Ectodermal cell (in vitro differentiated cells): ENCODE measurements around the gene ICAM2.

Experiments used
- H3K27ac ChIP-seq: 2 replicates; pipeline ENCODE4 v1.7.0; 2013; ENCODE audit warnings: mild to moderate bottlenecking, low read depth, low read length; ENCODE audit not compliant: insufficient read depth, poor library complexity, severe bottlenecking
- H3K27me3 ChIP-seq: 2 replicates; pipeline ENCODE4 v1.7.0; 2013; ENCODE audit warnings: mild to moderate bottlenecking, low read length; ENCODE audit not compliant: insufficient read depth, control insufficient read depth, poor library complexity, severe bottlenecking
- H3K36me3 ChIP-seq: one replicate; pipeline ENCODE4 v1.7.0; 2013; ENCODE audit warnings: low read length; ENCODE audit not compliant: control insufficient read depth, insufficient read depth
- H3K4me1 ChIP-seq: one replicate; pipeline ENCODE4 v1.7.0; 2013; ENCODE audit warnings: low read length; ENCODE audit not compliant: control insufficient read depth, insufficient read depth
- H3K4me3 ChIP-seq: 2 replicates; pipeline ENCODE4 v1.7.0; 2013; ENCODE audit warnings: low read depth, low read length, control low read depth; ENCODE audit not compliant: insufficient read depth
- H3K9me3 ChIP-seq: 2 replicates; pipeline ENCODE4 v1.7.0; 2013; ENCODE audit warnings: mild to moderate bottlenecking, low read length, moderate library complexity; ENCODE audit not compliant: control insufficient read depth
- WGBS, 2 experiments: methylation state at CpG; one replicate each; pipeline ENCODE4 v1.1.7; 2013; ENCODE audit warnings: missing lambda C conversion rate in 2 of 2; 5-methylcytosine and 5-hydroxymethylcytosine counted together

The ICAM2 gene

GRCh38 chr17:63960430-63960829 is 60.0 kb downstream of the ICAM2 start:
- no peaks in the 10 kb centered on the region for H3K36me3 ChIP-seq
- WGBS, 2 experiments, result 35 to 37% methylated on average over 7 of the region's 7 CpGs
- no peak overlapping the region for H3K4me3 ChIP-seq
- no peaks in the 10 kb centered on the region for H3K9me3 ChIP-seq
- no peaks in the 10 kb centered on the region for H3K27me3 ChIP-seq
- H3K4me1 ChIP-seq, result peaks cover 11% of the 10 kb centered on the region
- no peak overlapping the region for H3K27ac ChIP-seq

- Histone ChIP-seq H3K4me1 (peaks cover 11% of the 10 kb centered on the region), H3K4me3 (no peak overlapping the region), H3K27ac (no peak overlapping the region), H3K27me3 (no peaks in the 10 kb centered on the region), H3K36me3 (no peaks in the 10 kb centered on the region), H3K9me3 (no peaks in the 10 kb centered on the region)
- WGBS, 2 experiments, result 81 to 83% methylated on average over 9 of the region's 9 CpGs
These were observed 60.4 kb downstream of the ICAM2 start for GRCh38 chr17:63960006-63960405.

- Histone ChIP-seq H3K4me1 (peaks cover 6% of the 10 kb centered on the region), H3K4me3 (no peak overlapping the region), H3K27ac (no peak overlapping the region), H3K27me3 (no peaks in the 10 kb centered on the region), H3K36me3 (no peaks in the 10 kb centered on the region), H3K9me3 (no peaks in the 10 kb centered on the region)
- WGBS, 2 experiments, result 87 to 95% methylated on average over 5 of the region's 5 CpGs
These were observed 64.0 kb downstream of the ICAM2 start for GRCh38 chr17:63956296-63956920.

DNA sequence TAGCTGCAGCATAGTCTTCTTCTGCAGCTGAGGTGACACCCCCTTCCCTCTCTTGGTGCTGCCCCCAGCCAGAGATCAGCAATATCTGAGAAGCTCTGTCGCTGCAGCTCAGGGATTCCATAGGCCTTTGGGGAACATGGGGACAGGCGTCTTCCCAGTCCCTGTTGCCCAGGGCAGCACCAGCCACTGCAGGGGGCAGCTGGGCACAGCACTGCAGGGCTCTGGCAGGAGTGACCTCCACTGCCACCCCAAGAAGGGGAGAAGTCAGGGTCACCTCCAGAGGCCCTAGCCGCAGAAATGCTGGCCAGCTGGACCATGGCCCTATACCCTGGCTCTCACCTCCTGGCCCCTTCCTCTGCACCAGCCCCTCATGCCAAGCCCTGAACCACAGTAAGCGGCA is 64.6 kb downstream of the ICAM2 start:
- Histone ChIP-seq H3K27me3 (no peaks in the 10 kb centered on the region), H3K36me3 (no peaks in the 10 kb centered on the region), H3K4me1 (peaks cover 2% of the 10 kb centered on the region), H3K27ac (no peak overlapping the region), H3K4me3 (no peak overlapping the region), H3K9me3 (no peaks in the 10 kb centered on the region)
- 89 to 90% methylated on average over 4 of the region's 4 CpGs for WGBS, 2 experiments

GRCh38 chr17:63955232-63955631 is 65.2 kb downstream of the ICAM2 start:
- Histone ChIP-seq H3K9me3 (no peaks in the 10 kb centered on the region), H3K27me3 (no peaks in the 10 kb centered on the region), H3K4me3 (no peak overlapping the region), H3K4me1 (peaks cover 2% of the 10 kb centered on the region), H3K27ac (no peak overlapping the region), H3K36me3 (no peaks in the 10 kb centered on the region)
- 92% methylated on average over 11 of the region's 11 CpGs for WGBS, 2 experiments

DNA sequence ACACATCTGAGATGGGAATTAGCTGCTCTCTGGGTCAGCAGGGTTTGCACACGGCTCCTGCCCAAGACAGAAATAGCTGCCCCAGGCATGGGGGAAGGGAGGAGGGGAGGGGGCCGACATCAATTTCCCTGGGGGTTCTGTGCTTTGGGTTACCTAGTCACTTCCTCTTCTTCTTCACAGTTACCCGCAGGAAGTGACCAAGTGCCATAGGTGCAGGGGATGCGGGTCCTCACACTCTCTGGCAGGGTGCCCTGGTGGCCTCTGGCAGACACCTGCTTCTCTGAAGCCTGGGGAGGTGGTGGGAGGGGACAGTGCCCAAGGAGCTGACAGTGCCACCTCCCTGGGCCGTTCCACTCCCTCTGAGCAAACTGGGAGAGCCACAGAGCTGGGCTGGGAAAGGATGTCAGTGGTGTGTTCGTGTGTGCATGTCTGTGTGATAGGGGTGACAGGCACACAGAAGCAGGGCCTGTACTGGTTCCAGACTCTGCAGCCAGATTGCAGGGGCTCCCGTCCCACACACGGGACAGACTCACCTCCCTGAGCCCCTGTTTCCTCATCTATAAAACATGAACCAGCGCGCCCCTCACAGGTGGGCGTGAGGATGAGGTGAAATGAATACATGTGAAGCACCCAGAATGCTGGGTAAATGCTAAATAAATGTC is 65.9 kb downstream of the ICAM2 start:
- 83 to 88% methylated on average over 11 of the region's 11 CpGs for WGBS, 2 experiments
- H3K27me3 ChIP-seq, result no peaks in the 10 kb centered on the region
- H3K36me3 ChIP-seq, result no peaks in the 10 kb centered on the region
- no peaks in the 10 kb centered on the region for H3K9me3 ChIP-seq
- H3K4me1 ChIP-seq, result peaks cover 2% of the 10 kb centered on the region
- no peak overlapping the region for H3K27ac ChIP-seq
- H3K4me3 ChIP-seq, result no peak overlapping the region
